A549 (cell line): ENCODE data around the gene TBC1D22A. TPM values are rescaled to one million over a fixed set of nuclear protein-coding genes. Genes with fewer than 3 reads are reported as not detected.
A peak's percentile ranks its signal among the peaks of the same experiment; 100 is the strongest.

Experiments used
- ATAC-seq, 2 experiments: fragments of 200-7000 bp in 1 of 2; fragments of >200 bp in 1 of 2; cut with Nextera tagmentation in 1 of 2; cut with Tn5 transposase in 1 of 2; 3 replicates each; pipeline versions ENCODE4 v1.8.0 to v1.9.1; 2018 to 2020; ENCODE audit warnings: mild to moderate bottlenecking in 1 of 2, moderate library complexity in 1 of 2
- CTCF ChIA-PET: fragments of 300-600 bp; sonication (Branson Sonifier 250); formaldehyde crosslinking; extraction: SDS; loops from one replicate; lab custom pipeline; 2021; ENCODE audit warnings: antibody characterized with exemption, inconsistent platforms; lab: Yijun Ruan, JAX
- POLR2A ChIA-PET: fragments of 350-600 bp; formaldehyde crosslinking; extraction: SDS; loops from one replicate; lab custom pipeline; 2021; ENCODE audit warnings: antibody characterized with exemption, inconsistent platforms; lab: Yijun Ruan, JAX
- DNase-seq, 2 experiments: peaks; one replicate each; pipeline versions ENCODE4 v3.0.0 to v3.0.0-alpha.2; 2011 to 2016; ENCODE audit warnings: low read depth in 1 of 2, low spot score in 1 of 2
- FAIRE-seq: peaks from 2 replicates; lab custom pipeline; 2011; peaks lifted over from hg19 to GRCh38; lab: Jason Lieb, UNC
- H3K27ac ChIP-seq, 2 experiments: fragments of >200 bp; sonication (Bioruptor Twin); formaldehyde crosslinking; 3 replicates each; pipeline ENCODE4 v1.5.1; 2016 to 2017
- H3K4me1 ChIP-seq: fragments of >200 bp; sonication (Bioruptor Twin); formaldehyde crosslinking; 3 replicates; pipeline ENCODE4 v1.6.1; 2016
- H3K4me2 ChIP-seq: fragments of >200 bp; sonication (Bioruptor Twin); formaldehyde crosslinking; 3 replicates; pipeline ENCODE4 v1.6.1; 2016
- H3K4me3 ChIP-seq: fragments of >200 bp; sonication (Bioruptor Twin); formaldehyde crosslinking; 3 replicates; pipeline ENCODE4 v1.5.1; 2016
- H3K9me3 ChIP-seq: fragments of >200 bp; sonication (Bioruptor Twin); formaldehyde crosslinking; 3 replicates; pipeline ENCODE4 v1.6.1; 2016
- CBX2 ChIP-seq: fragments of 200-600 bp; sonication (generic); IDR thresholded peaks from 2 replicates; pipeline ENCODE4 v1.6.1; 2016; ENCODE audit warnings: low read depth, mild to moderate bottlenecking, borderline replicate concordance
- CBX8 ChIP-seq: fragments of 200-600 bp; sonication (generic); IDR thresholded peaks from 2 replicates; pipeline ENCODE4 v1.6.1; 2016
- CEBPB ChIP-seq, 2 experiments: fragments of >200 bp in 1 of 2; sonication (Bioruptor Twin) in 1 of 2; formaldehyde crosslinking in 1 of 2; IDR thresholded peaks; 2 replicates each; pipeline ENCODE4 v1.6.1; 2012 to 2016
- CHD2 ChIP-seq: fragments of 150-350 bp; IDR thresholded peaks from 2 replicates; pipeline ENCODE4 v1.6.1; 2014; ENCODE audit warnings: low read length; ENCODE audit not compliant: partially characterized antibody
- CHD4 ChIP-seq: fragments of 200-600 bp; sonication (generic); IDR thresholded peaks from 2 replicates; pipeline ENCODE4 v1.6.1; 2016; ENCODE audit warnings: antibody characterized with exemption, mild to moderate bottlenecking, borderline replicate concordance
- EHMT2 ChIP-seq: fragments of 200-600 bp; sonication (generic); IDR thresholded peaks from 2 replicates; pipeline ENCODE4 v1.6.1; 2016; ENCODE audit warnings: antibody characterized with exemption, low read depth, mild to moderate bottlenecking, moderate library complexity
- ESRRA ChIP-seq: fragments of 150-350 bp; IDR thresholded peaks from 2 replicates; pipeline ENCODE4 v1.6.1; 2014; ENCODE audit warnings: mild to moderate bottlenecking, low read length, borderline replicate concordance
- FOSB ChIP-seq: fragments of 250-450 bp; sonication (Bioruptor Pico); IDR thresholded peaks from 2 replicates; pipeline ENCODE4 v1.5.0; 2020; ENCODE audit warnings: mild to moderate bottlenecking, moderate library complexity
- FOSL2 ChIP-seq, 2 experiments: fragments of 450-650 bp in 1 of 2; fragments of >200 bp in 1 of 2; sonication (Bioruptor Twin) in 1 of 2; formaldehyde crosslinking; IDR thresholded peaks; 2 replicates each; pipeline versions ENCODE4 v1.5.0 to v1.6.1; 2016 to 2020; ENCODE audit warnings: mild to moderate bottlenecking in 1 of 2, moderate library complexity in 1 of 2
- FOXS1 ChIP-seq: fragments of 250-450 bp; sonication (Bioruptor Pico); IDR thresholded peaks from 2 replicates; pipeline ENCODE4 v1.5.0; 2020; ENCODE audit warnings: mild to moderate bottlenecking, moderate library complexity
- GATA3 ChIP-seq: IDR thresholded peaks from 2 replicates; pipeline ENCODE4 v1.6.1; 2012; ENCODE audit warnings: borderline replicate concordance
- HDAC2 ChIP-seq: fragments of 200-600 bp; sonication (generic); IDR thresholded peaks from 2 replicates; pipeline ENCODE4 v1.6.1; 2016
- HOXB13 ChIP-seq: fragments of 250-450 bp; sonication (Bioruptor Pico); IDR thresholded peaks from 2 replicates; pipeline ENCODE4 v1.5.0; 2020; ENCODE audit warnings: low read depth, mild to moderate bottlenecking, moderate library complexity
- HOXB5 ChIP-seq: fragments of 250-450 bp; sonication (Bioruptor Pico); IDR thresholded peaks from 2 replicates; pipeline ENCODE4 v1.5.0; 2020; ENCODE audit warnings: mild to moderate bottlenecking, moderate library complexity
- KDM1A ChIP-seq: fragments of 200-600 bp; sonication (generic); IDR thresholded peaks from 2 replicates; pipeline ENCODE4 v1.6.1; 2016; ENCODE audit warnings: low read depth, mild to moderate bottlenecking
- KDM5A ChIP-seq: fragments of 200-600 bp; sonication (generic); IDR thresholded peaks from 2 replicates; pipeline ENCODE4 v1.6.1; 2016; ENCODE audit warnings: antibody characterized with exemption, mild to moderate bottlenecking
- MAFK ChIP-seq: fragments of 450-650 bp; IDR thresholded peaks from 2 replicates; pipeline ENCODE4 v1.6.1; 2014; ENCODE audit not compliant: partially characterized antibody
- MAZ ChIP-seq: fragments of 150-350 bp; IDR thresholded peaks from 2 replicates; pipeline ENCODE4 v1.6.1; 2014; ENCODE audit warnings: antibody characterized with exemption, low read depth, low read length, borderline replicate concordance
- NFE2L2 ChIP-seq: fragments of 150-350 bp; conservative IDR thresholded peaks from 2 replicates; pipeline ENCODE4 v1.6.1; 2014; ENCODE audit warnings: low read length
- NPAS2 ChIP-seq: fragments of 250-450 bp; sonication (Bioruptor Pico); IDR thresholded peaks from 2 replicates; pipeline ENCODE4 v1.8.0; 2022; ENCODE audit warnings: mild to moderate bottlenecking, moderate library complexity, borderline replicate concordance
- NR3C1 ChIP-seq: fragments of >200 bp; sonication (Bioruptor Twin); formaldehyde crosslinking; IDR thresholded peaks from 3 replicates; pipeline ENCODE4 v1.6.1; 2017
- POLR2AphosphoS2 ChIP-seq: conservative IDR thresholded peaks from 2 replicates; pipeline ENCODE4 v1.6.1; 2012; ENCODE audit warnings: low read length, improper control_type of control experiment, inconsistent platforms
- RAD21 ChIP-seq, 2 experiments: fragments of >200 bp in 1 of 2; sonication (Bioruptor Twin) in 1 of 2; formaldehyde crosslinking in 1 of 2; IDR thresholded peaks in 1 of 2; conservative IDR thresholded peaks in 1 of 2; 2 replicates in 1 of 2; 3 replicates in 1 of 2; pipeline ENCODE4 v1.6.1; 2012 to 2018; ENCODE audit warnings: inconsistent platforms in 1 of 2
- REST ChIP-seq: fragments of 200-600 bp; sonication (generic); IDR thresholded peaks from 2 replicates; pipeline ENCODE4 v1.6.1; 2016; ENCODE audit warnings: antibody characterized with exemption, mild to moderate bottlenecking, moderate library complexity
- RFX5 ChIP-seq: fragments of 450-650 bp; IDR thresholded peaks from 2 replicates; pipeline ENCODE4 v1.7.1; 2014; ENCODE audit warnings: antibody characterized with exemption, mild to moderate bottlenecking, moderate library complexity
- RNF2 ChIP-seq: fragments of 200-600 bp; sonication (generic); IDR thresholded peaks from 2 replicates; pipeline ENCODE4 v1.6.1; 2016; ENCODE audit warnings: low read depth, mild to moderate bottlenecking, antibody characterized with exemption, moderate library complexity, borderline replicate concordance
- SMC3 ChIP-seq: fragments of >200 bp; sonication (Bioruptor Twin); formaldehyde crosslinking; IDR thresholded peaks from 3 replicates; pipeline ENCODE4 v1.6.1; 2018; ENCODE audit warnings: inconsistent platforms
- SREBF2 ChIP-seq: fragments of 450-650 bp; IDR thresholded peaks from 2 replicates; pipeline ENCODE4 v1.6.1; 2014; ENCODE audit warnings: mild to moderate bottlenecking, moderate library complexity
- ZNF302 ChIP-seq: fragments of 250-450 bp; sonication (Bioruptor Pico); IDR thresholded peaks from 2 replicates; pipeline ENCODE4 v1.9.0; 2021; ENCODE audit warnings: inconsistent platforms, mild to moderate bottlenecking, moderate library complexity
- WGBS: methylation state at CpG from one replicate; pipeline ENCODE4 v1.1.6; 2017; ENCODE audit errors: missing lambda C conversion rate; 5-methylcytosine and 5-hydroxymethylcytosine counted together
- polyA plus RNA-seq, 4 experiments: library from polyadenylated mRNA; depleted of rRNA in 3 of 4; stranded (reverse); fragments of >200 nt; fragmentation: RNase III in 1 of 4; extraction: RNeasy Plus Mini Kit Qiagen cat#74134 plus additional on column Dnase treatment in 1 of 4; gene quantifications; 2 replicates in 3 of 4; 3 replicates in 1 of 4; pipeline ENCODE4 v1.2.3, GENCODE V29; 2011 to 2017
- TF ChIP-seq, protein P1 (sequence below): fragments of >200 bp; sonication (Bioruptor Twin); formaldehyde crosslinking; IDR thresholded peaks from 3 replicates; pipeline ENCODE4 v1.6.1; 2016

The TBC1D22A gene
- polyA plus RNA-seq, 2 of the 4 experiments (the other 2 are of a cell fraction), result 8.9 to 10.8 TPM

DNA sequence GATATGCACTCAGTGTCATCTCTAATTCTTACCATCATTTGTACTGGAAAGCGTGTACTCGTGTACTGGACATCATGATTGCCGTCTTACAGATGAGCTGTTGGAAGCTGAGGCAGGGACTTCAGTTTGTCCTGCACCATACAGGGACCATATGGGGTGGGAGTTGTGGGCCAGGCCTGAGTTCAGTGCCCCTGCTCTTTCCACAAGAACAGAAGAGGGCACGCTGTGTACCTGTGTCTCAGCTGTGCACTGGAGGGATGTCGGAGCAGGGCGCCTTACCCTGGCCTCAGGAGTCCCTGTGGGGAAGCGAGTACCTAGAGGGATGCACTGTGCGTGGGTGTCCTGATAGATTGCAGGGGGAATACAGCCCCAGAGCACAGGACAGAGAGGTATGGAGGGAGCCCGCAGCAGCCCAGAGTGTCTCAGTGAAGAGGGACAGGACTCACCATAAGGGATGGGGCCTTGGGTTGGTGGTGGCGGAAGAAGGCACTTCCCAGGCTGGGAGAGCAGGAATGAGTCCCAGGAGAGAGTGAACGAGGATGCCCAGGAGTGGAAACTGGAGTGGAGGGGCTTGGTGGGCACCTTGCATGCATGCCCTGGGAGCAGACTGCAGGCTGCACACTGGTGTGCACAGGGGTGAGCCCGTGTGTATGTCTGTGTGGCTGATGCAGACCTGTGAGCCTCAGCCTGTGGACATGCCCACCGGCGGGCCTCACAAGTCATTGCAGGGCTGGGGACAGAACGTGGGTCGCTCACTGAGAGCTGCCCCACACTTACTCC, 329.7 kb downstream of the TBC1D22A start:
- CTCF ChIA-PET, result interaction anchor here (0.6 kb wide), 1 partner anchor 536 kb away, joined by 3 read pairs; no protein-coding TSS in a partner anchor
- ATAC-seq, result no peak

GRCh38 chr22:47092896-47093311, 330.5 kb downstream of the TBC1D22A start:
- 84% methylated on average over 5 of the region's 9 CpGs for WGBS
- POLR2A ChIA-PET, result no interaction called here
- no peak overlapping the region for H3K4me2 ChIP-seq
- H3K4me3 ChIP-seq, result no peak overlapping the region
- ATAC-seq, result no peak
- TF ChIP-seq MAFK (peak; percentile 97), CHD4 (no peak), NFE2L2 (peak; percentile 78)
- TF ChIP-seq, all 56 proteins: peak for 2
- CTCF ChIA-PET, result no interaction called here
- H3K9me3 ChIP-seq, result no peaks in the 10 kb centered on the region; the same call in 2 of the 3 replicates
- DNase-seq, result no peak
- no peak for FAIRE-seq
- no peaks in the 10 kb centered on the region for H3K4me1 ChIP-seq
- 0 out of 6 replicates have a peak overlapping the region, but pooled peaks of 1 of the 2 experiments have one; percentile 28 for H3K27ac ChIP-seq

More for the DNA sequence above, 329.7 kb downstream of the TBC1D22A start:
- 86% methylated on average over 10 of the region's 16 CpGs for WGBS
- H3K27ac ChIP-seq, result 0 out of 6 replicates have a peak overlapping the region, but pooled peaks of 1 of the 2 experiments have one; percentile 28
- TF ChIP-seq MAZ, result no peak
- no peak for TF ChIP-seq NPAS2
- no peak for TF ChIP-seq RNF2
- TF ChIP-seq REST, result no peak
- no peak for TF ChIP-seq FOSL2 (IDR thresholded peaks at IDR 0.05)
- TF ChIP-seq FOSL2 (CRISPR knock-in tag; IDR thresholded peaks at IDR 0.05), result no peak
- no peak for TF ChIP-seq POLR2AphosphoS2
- TF ChIP-seq SREBF2, result no peak
- no peak for TF ChIP-seq RAD21 (conservative IDR thresholded peaks at IDR 0.05 in 1 of 2, IDR thresholded peaks at IDR 0.05 in 1 of 2)
- TF ChIP-seq FOXS1 (CRISPR knock-in tag), result no peak
- TF ChIP-seq CHD2, result no peak
- no peak for TF ChIP-seq ZNF302 (CRISPR knock-in tag)
- no peak for TF ChIP-seq KDM5A
- no peak for TF ChIP-seq RFX5
- no peak for TF ChIP-seq GATA3
- no peak overlapping the region for H3K4me3 ChIP-seq
- no peaks in the 10 kb centered on the region; the same call in 2 of the 3 replicates for H3K9me3 ChIP-seq
- DNase-seq (no peak), FAIRE-seq (no peak)
- POLR2A ChIA-PET, result no interaction called here
- no peaks in the 10 kb centered on the region for H3K4me1 ChIP-seq
- H3K4me2 ChIP-seq, result no peak overlapping the region

GRCh38 chr22:47093720-47094119, 331.3 kb downstream of the TBC1D22A start:
- no peak overlapping the region for H3K27ac ChIP-seq
- FAIRE-seq (no peak), ATAC-seq (no peak), DNase-seq (no peak)
- H3K9me3 ChIP-seq, result no peaks in the 10 kb centered on the region; the same call in 2 of the 3 replicates
- 91% methylated on average over 4 of the region's 4 CpGs for WGBS
- CTCF ChIA-PET, result no interaction called here
- no peaks in the 10 kb centered on the region for H3K4me1 ChIP-seq
- no peak overlapping the region for H3K4me2 ChIP-seq
- POLR2A ChIA-PET, result no interaction called here
- H3K4me3 ChIP-seq, result no peak overlapping the region
- TF ChIP-seq, protein P1, sequence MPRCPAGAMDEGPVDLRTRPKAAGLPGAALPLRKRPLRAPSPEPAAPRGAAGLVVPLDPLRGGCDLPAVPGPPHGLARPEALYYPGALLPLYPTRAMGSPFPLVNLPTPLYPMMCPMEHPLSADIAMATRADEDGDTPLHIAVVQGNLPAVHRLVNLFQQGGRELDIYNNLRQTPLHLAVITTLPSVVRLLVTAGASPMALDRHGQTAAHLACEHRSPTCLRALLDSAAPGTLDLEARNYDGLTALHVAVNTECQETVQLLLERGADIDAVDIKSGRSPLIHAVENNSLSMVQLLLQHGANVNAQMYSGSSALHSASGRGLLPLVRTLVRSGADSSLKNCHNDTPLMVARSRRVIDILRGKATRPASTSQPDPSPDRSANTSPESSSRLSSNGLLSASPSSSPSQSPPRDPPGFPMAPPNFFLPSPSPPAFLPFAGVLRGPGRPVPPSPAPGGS, result no peak
- TF ChIP-seq CBX2, result no peak
- no peak for TF ChIP-seq NR3C1
- TF ChIP-seq GATA3, result no peak
- TF ChIP-seq KDM5A, result no peak
- TF ChIP-seq HOXB5 (CRISPR knock-in tag), result no peak
- no peak for TF ChIP-seq ESRRA
- no peak for TF ChIP-seq RFX5
- no peak for TF ChIP-seq FOSB (CRISPR knock-in tag)
- no peak for TF ChIP-seq RNF2
- no peak for TF ChIP-seq SMC3
- TF ChIP-seq HOXB13 (CRISPR knock-in tag), result no peak
- TF ChIP-seq EHMT2, result no peak
- no peak for TF ChIP-seq CEBPB (IDR thresholded peaks at IDR 0.05)
- TF ChIP-seq CBX8, result no peak
- no peak for TF ChIP-seq KDM1A
- no peak for TF ChIP-seq HDAC2
